Measurements from ENCODE around the gene GBP6. TPM values are rescaled to one million over a fixed set of nuclear protein-coding genes. Genes with fewer than 3 reads are reported as not detected.
"Not testable (repeated sequence)": the region's sequence is repeated elsewhere in the genome, so short reads cannot be mapped to it uniquely, and the experiment has no call there.

The GBP6 gene
- polyA plus RNA-seq, 1 of the 3 experiments (the other 2 are of a cell fraction) = not detected

GRCh38 chr1:89339039-89339438, 24.8 kb upstream of the GBP6 start:
- Histone ChIP-seq H3K9me3 (no peaks in the 10 kb centered on the region), H3K4me2 (no peak overlapping the region), H3K79me2 (ENCODE audit: insufficient read depth) (no peaks in the 10 kb centered on the region), H3K4me1 (ENCODE audit: control insufficient read depth in 1 of 2, insufficient read depth in 2 of 2, low read depth in 1 of 2, low read length in 1 of 2) (no peaks in the 10 kb centered on the region), H3K27me3 (ENCODE audit: insufficient read depth) (peaks cover 14% of the 10 kb centered on the region; the same call in 1 of the 2 replicates), H2AFZ (ENCODE audit: low read depth) (no peak overlapping the region), H3K4me3 (ENCODE audit: low read depth in 2 of 2, low read length in 1 of 2) (no peak overlapping the region), H3K9me2 (no peaks in the 10 kb centered on the region), H4K20me1 (ENCODE audit: insufficient read depth) (no peaks in the 10 kb centered on the region), H3F3A (replicated peaks; ENCODE audit: insufficient read depth) (no peaks in the 10 kb centered on the region), H3K9ac (no peak overlapping the region), H3K36me3 (replicated peaks in 1 of 2; ENCODE audit: control insufficient read depth in 1 of 2, insufficient read depth in 2 of 2, low read length in 1 of 2) (no peaks in the 10 kb centered on the region), H3K27ac (ENCODE audit: low read depth in 2 of 2, low read length in 1 of 2) (no peak overlapping the region)
- ChIA-PET POLR2A (no interaction called here), CTCF (interaction anchor here (1.0 kb wide), 1 partner anchor 19 kb away, joined by 3 read pairs; no protein-coding TSS in a partner anchor)
- no peak for DNase-seq
- TF ChIP-seq FOXM1 (IDR thresholded peaks at IDR 0.05; ENCODE audit: low read depth) = no peak
- no peak for TF ChIP-seq FOSL2 (IDR thresholded peaks at IDR 0.05; ENCODE audit: borderline replicate concordance, low read depth)
- no peak for TF ChIP-seq SMC3 (IDR thresholded peaks at IDR 0.05; ENCODE audit: low read depth, low read length)
- no peak for TF ChIP-seq RCOR1 (IDR thresholded peaks at IDR 0.05; ENCODE audit: low read length)
- TF ChIP-seq CHD2 (IDR thresholded peaks at IDR 0.05; ENCODE audit: low read length, partially characterized antibody) = no peak
- TF ChIP-seq EZH2phosphoT487 (IDR thresholded peaks at IDR 0.05; ENCODE audit: borderline replicate concordance, low read depth) = no peak
- TF ChIP-seq MAX (IDR thresholded peaks at IDR 0.05; ENCODE audit: low read depth) = no peak
- no peak for TF ChIP-seq USF2 (IDR thresholded peaks at IDR 0.05; ENCODE audit: borderline replicate concordance, low read depth, low read length)
- 16% methylated on average over 4 of the region's 4 CpGs for WGBS (ENCODE audit: low lambda C conversion rate)

GRCh38 chr1:89345479-89345878, 18.4 kb upstream of the GBP6 start:
- H3K4me2 ChIP-seq; H3K9me2 ChIP-seq; H3K9me3 ChIP-seq; H3K4me3 ChIP-seq (ENCODE audit: low read depth in 2 of 2, low read length in 1 of 2); H3K27ac ChIP-seq (ENCODE audit: low read depth in 2 of 2, low read length in 1 of 2); H3K9ac ChIP-seq; H3F3A ChIP-seq (replicated peaks; ENCODE audit: insufficient read depth); H2AFZ ChIP-seq (ENCODE audit: low read depth); H4K20me1 ChIP-seq (ENCODE audit: insufficient read depth); H3K4me1 ChIP-seq (ENCODE audit: control insufficient read depth in 1 of 2, insufficient read depth in 2 of 2, low read depth in 1 of 2, low read length in 1 of 2); H3K27me3 ChIP-seq (ENCODE audit: insufficient read depth); DNase-seq; POLR2A ChIA-PET; H3K79me2 ChIP-seq (ENCODE audit: insufficient read depth); H3K36me3 ChIP-seq (replicated peaks in 1 of 2; ENCODE audit: control insufficient read depth in 1 of 2, insufficient read depth in 2 of 2, low read length in 1 of 2): not testable (repeated sequence)
- CTCF ChIA-PET = interaction anchor here (1.2 to 1.3 kb wide), 2 partner anchors 11 to 13 kb away, joined by 3 to 4 read pairs; no protein-coding TSS in a partner anchor

- H3K9ac ChIP-seq = no peak overlapping the region
- no peaks in the 10 kb centered on the region for H4K20me1 ChIP-seq (ENCODE audit: insufficient read depth)
- DNase-seq = no peak
- ChIA-PET POLR2A (no interaction called here), CTCF (no interaction called here)
- H3K27ac ChIP-seq (ENCODE audit: low read depth in 2 of 2, low read length in 1 of 2) = no peak overlapping the region
- WGBS (ENCODE audit: low lambda C conversion rate) = 10% methylated on average over 2 of the region's 2 CpGs
- no peak for TF ChIP-seq RAD21 (IDR thresholded peaks at IDR 0.05; ENCODE audit: low read length)
- TF ChIP-seq RXRA (IDR thresholded peaks at IDR 0.05; ENCODE audit: borderline replicate concordance, low read depth) = no peak
- TF ChIP-seq USF2 (IDR thresholded peaks at IDR 0.05; ENCODE audit: borderline replicate concordance, low read depth, low read length) = no peak
- TF ChIP-seq FOSL2 (IDR thresholded peaks at IDR 0.05; ENCODE audit: borderline replicate concordance, low read depth) = no peak
- no peak for TF ChIP-seq EP300 (IDR thresholded peaks at IDR 0.05; ENCODE audit: borderline replicate concordance in 1 of 2, low read depth in 1 of 2, low read length in 1 of 2)
- no peak for TF ChIP-seq REST (IDR thresholded peaks at IDR 0.05; ENCODE audit: low read depth, low read length)
- no peak for TF ChIP-seq SMC3 (IDR thresholded peaks at IDR 0.05; ENCODE audit: low read depth, low read length)
- no peak for TF ChIP-seq RCOR1 (IDR thresholded peaks at IDR 0.05; ENCODE audit: low read length)
- TF ChIP-seq YY1 (IDR thresholded peaks at IDR 0.05; ENCODE audit: low read depth) = no peak
- no peaks in the 10 kb centered on the region for H3K9me2 ChIP-seq
- no peaks in the 10 kb centered on the region for H3K27me3 ChIP-seq (ENCODE audit: insufficient read depth)
- H3K9me3 ChIP-seq = no peaks in the 10 kb centered on the region
- no peaks in the 10 kb centered on the region for H3F3A ChIP-seq (replicated peaks; ENCODE audit: insufficient read depth)
- no peak overlapping the region for H2AFZ ChIP-seq (ENCODE audit: low read depth)
- no peak overlapping the region for H3K4me3 ChIP-seq (ENCODE audit: low read depth in 2 of 2, low read length in 1 of 2)
- H3K36me3 ChIP-seq (replicated peaks in 1 of 2; ENCODE audit: control insufficient read depth in 1 of 2, insufficient read depth in 2 of 2, low read length in 1 of 2) = no peaks in the 10 kb centered on the region
- H3K4me1 ChIP-seq (ENCODE audit: control insufficient read depth in 1 of 2, insufficient read depth in 2 of 2, low read depth in 1 of 2, low read length in 1 of 2) = no peaks in the 10 kb centered on the region
- no peaks in the 10 kb centered on the region for H3K79me2 ChIP-seq (ENCODE audit: insufficient read depth)
- no peak overlapping the region for H3K4me2 ChIP-seq
These were observed 16.6 kb upstream of the GBP6 start for GRCh38 chr1:89347296-89347695.

Data from SK-N-SH (cell line).